ENCODE measurements around the gene DDX31. TPM values are rescaled to one million over a fixed set of nuclear protein-coding genes. Genes with fewer than 3 reads are reported as not detected.

The DDX31 gene
- total and polyA plus RNA-seq, 2 experiments from 2014 or later, result 5.8 to 15.8 TPM

DNA sequence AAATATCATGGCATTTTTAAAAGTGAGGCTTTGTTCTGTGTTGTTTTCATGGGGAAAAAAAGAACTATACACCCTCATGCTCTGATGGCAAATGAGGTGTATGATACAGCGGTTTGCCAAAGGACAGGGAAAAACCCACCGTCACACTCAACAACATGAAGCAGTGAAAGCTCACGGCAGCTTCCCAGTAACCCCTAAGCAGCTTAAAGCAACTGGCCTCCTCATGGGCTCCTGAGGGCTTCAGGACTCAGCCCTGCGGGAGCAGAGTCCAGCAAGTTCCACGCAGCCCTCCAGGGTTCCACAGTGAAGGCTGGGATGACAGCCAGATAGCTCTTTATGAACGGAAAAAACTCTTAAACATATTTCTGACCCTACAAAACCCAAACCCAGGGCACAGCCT lies 74.5 kb downstream of the DDX31 start:
- Histone ChIP-seq H3K4me3 (no peak overlapping the region), H3K27me3 (peaks cover 48% of the 10 kb centered on the region), H3K27ac (no peak overlapping the region), H3K9me3 (ENCODE audit: low read depth) (no peaks in the 10 kb centered on the region), H3K4me1 (ENCODE audit: low read depth) (peaks cover 3% of the 10 kb centered on the region), H3K36me3 (peaks cover 5% of the 10 kb centered on the region)
- no peak for DNase-seq (ENCODE audit: low read depth in 1 of 2, low spot score in 1 of 2)
- TF ChIP-seq, protein P1, sequence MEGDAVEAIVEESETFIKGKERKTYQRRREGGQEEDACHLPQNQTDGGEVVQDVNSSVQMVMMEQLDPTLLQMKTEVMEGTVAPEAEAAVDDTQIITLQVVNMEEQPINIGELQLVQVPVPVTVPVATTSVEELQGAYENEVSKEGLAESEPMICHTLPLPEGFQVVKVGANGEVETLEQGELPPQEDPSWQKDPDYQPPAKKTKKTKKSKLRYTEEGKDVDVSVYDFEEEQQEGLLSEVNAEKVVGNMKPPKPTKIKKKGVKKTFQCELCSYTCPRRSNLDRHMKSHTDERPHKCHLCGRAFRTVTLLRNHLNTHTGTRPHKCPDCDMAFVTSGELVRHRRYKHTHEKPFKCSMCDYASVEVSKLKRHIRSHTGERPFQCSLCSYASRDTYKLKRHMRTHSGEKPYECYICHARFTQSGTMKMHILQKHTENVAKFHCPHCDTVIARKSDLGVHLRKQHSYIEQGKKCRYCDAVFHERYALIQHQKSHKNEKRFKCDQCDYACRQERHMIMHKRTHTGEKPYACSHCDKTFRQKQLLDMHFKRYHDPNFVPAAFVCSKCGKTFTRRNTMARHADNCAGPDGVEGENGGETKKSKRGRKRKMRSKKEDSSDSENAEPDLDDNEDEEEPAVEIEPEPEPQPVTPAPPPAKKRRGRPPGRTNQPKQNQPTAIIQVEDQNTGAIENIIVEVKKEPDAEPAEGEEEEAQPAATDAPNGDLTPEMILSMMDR (IDR thresholded peaks at IDR 0.05; ENCODE audit: low read depth, low read length), result no peak

DNA sequence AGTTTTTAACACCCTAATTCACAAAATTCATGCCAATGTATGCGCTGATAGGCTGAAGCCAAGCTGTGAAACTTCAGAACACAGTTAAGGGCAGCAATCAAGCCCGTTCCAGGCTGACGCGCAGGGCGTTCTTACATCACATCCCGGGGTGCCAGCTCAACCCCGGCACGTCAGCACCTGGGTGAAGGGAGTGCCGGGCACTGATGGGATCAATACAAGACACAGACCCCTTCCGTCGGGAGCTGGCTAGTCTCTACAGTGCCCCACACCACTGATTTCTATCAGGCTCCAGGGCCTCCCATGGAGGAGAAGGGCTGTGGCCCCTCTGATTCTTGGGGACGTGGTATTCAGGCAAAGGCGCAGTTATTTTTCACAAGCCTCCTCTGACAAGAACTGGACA lies 75.4 kb downstream of the DDX31 start:
- Histone ChIP-seq H3K36me3 (peaks cover 5% of the 10 kb centered on the region), H3K27ac (no peak overlapping the region), H3K4me1 (ENCODE audit: low read depth) (peaks cover 3% of the 10 kb centered on the region), H3K4me3 (no peak overlapping the region), H3K9me3 (ENCODE audit: low read depth) (no peaks in the 10 kb centered on the region), H3K27me3 (peaks cover 57% of the 10 kb centered on the region)
- TF ChIP-seq, protein P1 (IDR thresholded peaks at IDR 0.05; ENCODE audit: low read depth, low read length), result no peak
- DNase-seq (ENCODE audit: low read depth in 1 of 2, low spot score in 1 of 2), result no peak

DNA sequence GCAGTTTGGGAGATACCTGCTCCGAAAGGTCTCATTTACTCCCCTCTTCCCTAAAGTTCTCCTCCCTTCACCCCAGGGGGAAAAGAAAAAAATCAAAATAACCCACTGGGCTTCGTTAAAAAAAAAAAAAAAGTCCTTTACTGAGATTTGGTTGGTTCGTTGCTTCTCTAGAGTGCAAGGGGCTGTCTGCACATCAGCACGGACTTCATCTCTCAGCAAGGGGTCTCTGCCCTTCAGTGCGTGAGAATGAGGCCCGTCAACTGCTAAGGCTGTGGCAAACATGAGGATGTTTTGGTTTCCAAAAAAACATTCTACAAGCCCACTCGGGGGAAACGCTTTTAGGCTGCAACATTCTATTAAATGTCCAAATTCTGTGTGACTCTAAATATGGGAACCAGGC lies 77.3 kb downstream of the DDX31 start:
- peaks cover 76% of the 10 kb centered on the region for H3K27me3 ChIP-seq
- no peaks in the 10 kb centered on the region for H3K9me3 ChIP-seq (ENCODE audit: low read depth)
- H3K27ac ChIP-seq, result no peak overlapping the region
- H3K36me3 ChIP-seq, result peaks cover 5% of the 10 kb centered on the region
- no peak for DNase-seq (ENCODE audit: low read depth in 1 of 2, low spot score in 1 of 2)
- TF ChIP-seq, protein P1 (IDR thresholded peaks at IDR 0.05; ENCODE audit: low read depth, low read length), result no peak
- H3K4me3 ChIP-seq, result no peak overlapping the region
- H3K4me1 ChIP-seq (ENCODE audit: low read depth), result peaks cover 3% of the 10 kb centered on the region

DNA sequence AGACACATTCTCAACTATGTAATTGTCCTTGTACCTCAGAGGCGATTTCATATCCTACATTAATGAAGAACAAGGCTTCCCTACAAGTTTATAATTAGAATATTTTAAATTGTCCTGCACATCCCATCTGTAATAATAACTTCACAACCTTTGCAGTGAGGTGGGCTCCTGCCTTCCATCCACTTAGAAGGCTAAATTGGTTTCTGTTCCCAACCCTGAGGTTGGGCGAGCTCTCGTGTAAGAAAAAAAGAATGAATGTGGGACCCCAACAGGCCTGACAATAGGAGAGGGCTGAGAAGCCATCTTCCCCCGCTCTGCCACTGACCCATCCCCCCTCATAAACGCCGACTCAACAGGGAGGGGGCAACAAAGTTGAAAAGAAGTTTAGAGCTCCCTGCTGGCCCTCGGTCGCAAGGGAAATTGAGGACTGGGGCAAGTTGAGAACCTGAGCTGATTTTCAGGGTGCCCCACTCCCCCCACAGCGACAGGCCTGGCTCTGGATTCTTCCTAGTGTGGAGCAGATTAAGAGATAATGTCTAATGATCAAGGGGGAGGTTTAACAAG lies 78.0 kb downstream of the DDX31 start:
- TF ChIP-seq, protein P1 (IDR thresholded peaks at IDR 0.05; ENCODE audit: low read depth, low read length), result no peak
- no peak for DNase-seq (ENCODE audit: low read depth in 1 of 2, low spot score in 1 of 2)
- H3K27me3 ChIP-seq, result peaks cover 83% of the 10 kb centered on the region
- no peaks in the 10 kb centered on the region for H3K4me1 ChIP-seq (ENCODE audit: low read depth)
- no peak overlapping the region for H3K4me3 ChIP-seq
- peaks cover 5% of the 10 kb centered on the region for H3K36me3 ChIP-seq
- H3K9me3 ChIP-seq (ENCODE audit: low read depth), result no peaks in the 10 kb centered on the region
- no peak overlapping the region for H3K27ac ChIP-seq

DNA sequence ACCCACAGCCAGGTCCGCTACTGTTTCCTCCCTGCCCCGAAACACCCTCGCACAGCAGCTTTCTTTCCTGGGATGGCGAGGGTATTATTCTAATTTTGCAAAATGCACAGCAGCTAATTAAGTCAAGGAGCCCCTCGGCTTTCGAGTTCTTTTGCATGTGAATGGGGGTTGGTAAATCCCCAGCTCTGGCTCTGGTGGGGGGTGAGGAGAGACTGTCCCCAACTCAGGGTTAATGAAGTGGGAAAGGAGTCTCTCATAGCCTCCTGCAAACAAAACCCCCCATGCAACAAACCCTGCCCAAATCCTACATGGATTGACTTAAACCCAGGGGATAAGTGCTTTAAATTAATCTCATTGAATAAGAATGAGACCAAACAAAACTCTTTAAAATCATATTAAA lies 78.5 kb downstream of the DDX31 start:
- DNase-seq (ENCODE audit: low read depth in 1 of 2, low spot score in 1 of 2), result no peak
- Histone ChIP-seq H3K27ac (no peak overlapping the region), H3K9me3 (ENCODE audit: low read depth) (no peaks in the 10 kb centered on the region), H3K36me3 (peaks cover 5% of the 10 kb centered on the region), H3K27me3 (peaks cover 88% of the 10 kb centered on the region), H3K4me3 (no peak overlapping the region), H3K4me1 (ENCODE audit: low read depth) (no peaks in the 10 kb centered on the region)
- TF ChIP-seq, protein P1 (IDR thresholded peaks at IDR 0.05; ENCODE audit: low read depth, low read length), result no peak
